GM21423 (cell line): Measurements from ENCODE around the gene SPRY2.
"Not testable (repeated sequence)": the region's sequence is repeated elsewhere in the genome, so short reads cannot be mapped to it uniquely, and the experiment has no call there.

Experiments
- ATAC-seq: cut with Tn5 transposase; IDR thresholded peaks from one replicate; pipeline ENCODE4 v1.9.1; 2021; ENCODE audit warnings: mild to moderate bottlenecking, moderate library complexity; ENCODE audit not compliant: unreplicated experiment

SPRY2 gene

DNA sequence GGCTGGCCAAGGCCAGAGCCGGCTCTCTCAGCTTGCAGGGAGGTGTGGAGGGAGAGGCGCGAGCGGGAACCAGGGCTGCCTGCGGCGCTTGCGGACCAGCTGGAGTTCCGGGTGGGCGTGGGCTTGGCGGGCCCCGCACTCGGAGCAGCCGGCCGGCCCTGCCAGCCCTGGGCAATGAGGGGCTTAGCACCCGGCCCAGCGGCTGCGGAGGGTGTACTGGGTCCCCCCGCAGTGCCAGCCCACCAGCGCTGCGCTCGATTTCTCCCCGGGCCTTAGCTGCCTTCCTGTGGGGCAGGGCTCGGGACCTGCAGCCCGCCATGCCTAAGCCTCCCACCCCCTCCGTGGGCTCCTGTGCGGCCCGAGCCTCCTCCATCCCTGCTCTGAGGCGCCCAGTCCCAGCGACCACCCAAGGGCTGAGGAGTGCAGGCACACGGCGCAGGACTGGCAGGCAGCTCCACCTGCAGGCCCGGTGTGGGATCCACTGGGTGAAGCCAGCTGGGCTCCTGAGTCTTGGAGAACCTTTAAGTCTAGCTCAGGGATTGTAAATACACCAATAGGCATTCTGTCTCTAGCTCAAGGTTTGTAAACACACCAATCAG, 14.7 kb upstream of the SPRY2 start:
- not testable (repeated sequence) for ATAC-seq

DNA sequence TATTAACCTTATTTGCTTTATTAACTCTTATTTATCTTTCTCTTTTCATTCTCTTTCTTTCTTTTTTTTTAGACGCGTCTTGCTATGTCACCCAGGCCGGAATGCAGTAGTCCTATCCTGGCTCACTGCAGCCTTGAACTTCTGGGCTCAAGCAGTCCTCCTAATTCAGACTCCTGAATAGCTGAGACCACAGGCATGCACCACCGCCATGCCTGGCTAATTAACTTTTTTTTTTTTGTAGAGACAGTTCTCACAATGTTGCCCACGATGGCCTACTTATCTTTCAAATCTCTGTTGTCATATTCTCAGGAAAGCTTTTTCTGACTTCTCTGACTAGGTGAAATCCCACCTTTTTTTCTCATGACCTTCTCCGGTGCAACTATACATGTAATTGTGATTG, 7.8 kb upstream of the SPRY2 start:
- no peak for ATAC-seq

DNA sequence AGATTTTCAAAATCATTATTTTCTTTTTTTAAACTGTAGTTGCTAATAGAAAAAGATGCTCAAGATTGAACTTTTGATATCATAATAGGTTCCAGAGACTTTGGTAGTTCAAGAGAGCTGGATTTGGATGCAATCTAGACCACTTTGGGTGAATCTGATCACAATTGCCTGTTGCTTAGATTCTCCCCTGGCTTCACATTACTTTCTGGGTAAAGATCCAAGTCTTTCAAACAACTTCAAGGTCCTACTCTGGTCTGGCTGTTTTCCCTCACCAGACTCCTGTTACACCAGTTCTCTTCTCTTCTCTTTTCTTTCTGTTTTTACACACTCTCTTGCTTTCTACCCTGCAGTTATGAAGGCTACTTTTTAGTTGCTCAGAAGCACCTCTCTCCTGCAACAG, 7.4 kb upstream of the SPRY2 start:
- no peak for ATAC-seq

DNA sequence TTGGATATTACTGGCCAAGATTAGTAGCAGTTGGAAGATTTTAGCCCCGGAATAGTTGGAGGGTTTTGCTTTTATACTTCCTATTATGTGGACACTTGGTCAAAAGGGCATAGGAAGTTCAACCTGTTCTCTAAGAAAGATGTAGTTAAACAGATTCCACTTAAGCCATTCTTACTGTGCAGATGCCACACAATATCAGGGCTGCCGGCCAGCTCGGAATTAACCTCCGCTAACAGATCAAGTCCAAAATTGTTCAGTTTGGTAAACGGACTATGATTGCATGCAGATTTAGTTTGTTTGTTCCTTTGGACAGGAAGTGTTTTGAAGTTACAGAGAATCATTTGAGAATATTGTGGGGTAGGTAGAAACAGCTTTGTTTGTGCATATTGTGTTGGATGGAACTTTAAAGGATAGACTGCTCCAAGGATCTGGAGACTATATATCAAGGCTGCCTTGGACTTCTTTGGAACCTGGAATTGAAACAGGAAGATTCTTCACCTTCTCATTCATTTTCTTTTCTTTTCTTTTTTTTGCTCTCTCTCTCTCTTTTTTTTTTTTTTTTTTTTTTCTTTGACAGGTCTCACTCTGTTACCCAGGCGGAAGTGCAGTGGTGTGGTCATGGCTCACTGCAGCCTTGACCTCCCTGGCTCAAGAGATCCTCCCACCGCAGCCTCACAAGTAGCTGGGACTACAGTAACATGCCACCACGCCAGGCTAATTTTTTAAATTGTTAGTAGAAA, 5.0 kb upstream of the SPRY2 start:
- ATAC-seq: no peak

DNA sequence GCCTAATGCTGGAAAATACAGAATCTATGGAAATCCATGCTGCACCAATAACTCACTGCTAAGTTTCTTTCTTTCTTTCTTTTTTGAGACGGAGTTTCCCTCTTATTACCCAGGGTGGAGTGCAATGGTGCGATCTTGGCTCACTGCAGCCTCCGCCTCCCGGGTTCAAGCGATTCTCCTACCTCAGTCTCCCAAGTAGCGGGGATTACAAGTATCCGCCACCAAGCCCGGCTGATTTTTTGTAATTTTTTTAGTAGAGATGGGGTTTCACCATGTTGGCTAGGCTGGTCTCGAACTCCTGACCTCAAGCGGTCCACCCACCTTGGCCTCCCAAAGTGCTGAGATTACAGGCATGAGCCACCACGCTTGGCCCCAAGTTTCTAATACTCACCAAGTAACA, 3.1 kb upstream of the SPRY2 start:
- ATAC-seq: not testable (repeated sequence)

DNA sequence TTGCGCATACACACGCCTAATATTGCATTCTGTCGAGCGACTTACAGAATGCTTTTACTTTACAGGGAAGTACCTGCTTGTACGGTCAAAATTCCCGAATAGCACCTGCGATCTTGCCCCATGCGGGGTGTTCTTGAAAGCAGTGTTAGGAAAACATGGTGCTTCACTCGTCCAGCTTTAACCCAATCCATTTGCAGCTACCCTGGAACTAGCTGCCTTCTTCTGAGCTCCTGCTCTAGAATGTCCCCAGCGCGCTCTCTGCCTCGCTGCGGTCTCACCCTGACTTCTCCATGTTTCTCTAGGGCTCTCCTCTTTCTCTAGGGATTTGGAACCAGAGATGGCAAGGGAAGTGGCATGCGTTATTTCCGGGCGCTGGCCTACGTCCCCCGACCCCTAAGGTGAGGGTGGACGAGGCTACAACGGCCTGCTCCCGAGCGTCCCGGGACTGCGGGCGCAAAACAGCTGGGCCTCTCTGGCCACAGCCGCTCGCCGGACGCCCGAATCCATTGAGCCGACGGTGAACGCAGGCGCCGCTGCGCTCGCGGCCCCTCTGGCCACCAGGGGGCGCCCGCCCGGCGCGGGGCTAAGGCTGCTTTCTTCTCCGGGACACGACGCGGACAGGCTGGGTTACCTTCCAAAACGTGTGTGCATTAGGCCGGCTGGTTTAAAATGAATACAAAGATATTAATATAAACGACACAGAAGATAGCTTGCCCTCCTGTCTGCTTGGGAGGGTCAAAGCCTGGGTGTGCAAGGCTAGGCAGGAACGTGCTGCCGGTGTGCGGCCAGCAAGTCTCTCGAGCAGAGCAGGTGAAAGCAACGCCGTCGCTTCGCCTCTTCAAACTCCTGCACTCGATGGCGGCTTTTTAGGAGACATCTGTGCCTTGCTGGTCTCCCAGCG, 1.8 kb upstream of the SPRY2 start:
- ATAC-seq: peak; percentile 43

DNA sequence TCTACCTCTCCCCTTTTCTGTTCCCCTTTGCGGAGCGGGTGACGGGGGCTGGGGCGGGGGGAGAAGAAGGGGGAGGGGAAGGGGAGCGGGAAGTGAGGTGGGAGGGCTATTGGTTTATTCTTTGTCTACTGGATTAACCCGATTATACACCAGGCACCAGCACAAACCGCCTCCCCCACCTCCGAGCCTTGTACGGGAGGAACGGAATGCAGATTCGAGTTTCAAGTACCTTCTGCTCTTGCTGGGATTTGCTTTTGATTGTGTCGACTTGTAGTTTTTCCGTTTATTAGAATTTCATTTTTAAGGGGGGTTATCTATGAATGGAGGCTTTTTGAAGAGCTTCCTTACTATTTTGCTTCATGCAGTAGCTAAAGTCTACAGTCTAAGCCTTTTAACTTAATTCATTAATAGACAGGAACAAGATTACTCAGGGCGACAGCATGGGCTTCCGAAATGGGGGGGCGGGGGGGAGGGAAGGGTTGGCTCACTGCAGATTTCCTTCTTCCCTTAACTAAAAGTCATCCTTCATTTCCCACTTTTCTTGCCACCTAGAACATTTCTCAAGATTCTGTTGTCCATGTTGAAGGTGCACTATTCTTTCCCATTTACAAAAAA, 937 bp upstream of the SPRY2 start:
- no peak for ATAC-seq

DNA sequence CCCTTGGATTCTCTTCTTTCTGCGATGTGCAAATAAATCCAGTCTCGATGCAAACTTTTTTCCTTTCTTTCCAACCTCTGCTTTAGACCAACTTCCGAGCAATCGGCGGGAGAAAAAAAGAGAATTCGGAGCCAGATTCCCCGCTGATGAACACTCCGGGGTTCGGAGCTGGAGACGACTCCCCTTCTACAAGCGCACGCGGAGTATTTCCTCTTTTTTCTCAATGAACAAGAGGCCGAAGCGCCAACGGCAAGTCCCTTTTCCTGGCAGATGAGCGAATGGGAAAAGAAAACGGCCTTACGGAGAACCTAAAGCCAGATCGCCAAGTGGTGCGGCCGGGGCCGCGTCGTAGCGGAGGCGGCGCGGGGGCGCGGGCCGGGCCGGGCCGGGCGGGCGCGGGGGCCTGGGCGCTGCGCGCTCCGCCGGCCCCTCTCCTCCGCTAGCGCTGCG, 250 bp downstream of the SPRY2 start:
- ATAC-seq: peak; percentile 22

DNA sequence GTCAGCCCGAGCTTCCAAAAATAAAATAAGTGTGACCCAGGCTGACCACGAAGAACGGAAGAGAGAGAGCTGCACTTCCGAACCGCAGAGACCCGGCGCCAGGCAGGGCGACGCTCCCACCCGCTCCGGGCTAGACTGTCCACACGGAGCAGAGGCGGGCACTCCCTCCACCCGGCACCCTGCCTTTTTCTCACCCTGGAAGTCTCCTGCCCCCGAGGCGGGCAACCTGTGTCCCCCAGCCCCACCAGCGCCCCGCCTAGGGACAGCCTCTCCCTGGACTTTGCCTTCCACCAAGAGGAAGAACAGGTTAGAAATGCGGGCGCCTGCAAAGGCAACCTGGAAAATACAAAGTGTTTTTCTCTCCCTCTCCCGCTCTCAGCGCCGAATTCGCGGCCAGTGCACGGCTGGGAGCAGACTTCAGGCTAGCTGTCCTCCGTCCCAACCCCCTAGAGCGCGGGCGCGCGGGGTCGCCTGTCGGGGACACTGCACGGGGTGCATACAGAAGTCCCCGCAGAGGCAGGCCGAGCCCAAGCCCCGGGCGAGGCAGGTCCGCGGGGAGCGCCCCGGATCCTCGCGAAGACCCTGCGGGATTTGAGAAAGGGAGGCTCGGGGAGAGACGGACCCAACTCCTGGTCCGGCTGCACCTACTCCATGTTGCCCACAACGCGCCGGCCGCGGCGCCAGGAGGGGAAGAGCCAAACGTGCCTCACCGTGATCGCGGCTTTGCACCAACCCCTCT, 845 bp downstream of the SPRY2 start:
- peak; percentile 20 for ATAC-seq

DNA sequence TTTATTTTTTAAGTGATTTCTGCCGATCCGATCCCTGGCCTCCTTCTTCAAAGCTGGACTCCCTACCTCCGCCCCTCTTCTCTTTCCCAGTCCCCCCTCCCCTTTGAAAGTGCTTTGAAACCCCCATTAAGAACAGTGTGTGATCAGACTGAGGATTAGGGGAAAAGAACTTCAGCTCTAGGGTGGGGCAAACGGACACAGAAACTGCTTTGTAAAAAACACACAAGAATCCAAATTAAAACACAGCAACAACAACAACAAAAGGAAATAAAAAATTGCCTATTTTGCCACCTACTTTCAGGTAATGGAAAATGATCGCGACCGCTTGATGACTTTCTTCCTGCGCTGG, 1.4 kb downstream of the SPRY2 start:
- no peak for ATAC-seq

DNA sequence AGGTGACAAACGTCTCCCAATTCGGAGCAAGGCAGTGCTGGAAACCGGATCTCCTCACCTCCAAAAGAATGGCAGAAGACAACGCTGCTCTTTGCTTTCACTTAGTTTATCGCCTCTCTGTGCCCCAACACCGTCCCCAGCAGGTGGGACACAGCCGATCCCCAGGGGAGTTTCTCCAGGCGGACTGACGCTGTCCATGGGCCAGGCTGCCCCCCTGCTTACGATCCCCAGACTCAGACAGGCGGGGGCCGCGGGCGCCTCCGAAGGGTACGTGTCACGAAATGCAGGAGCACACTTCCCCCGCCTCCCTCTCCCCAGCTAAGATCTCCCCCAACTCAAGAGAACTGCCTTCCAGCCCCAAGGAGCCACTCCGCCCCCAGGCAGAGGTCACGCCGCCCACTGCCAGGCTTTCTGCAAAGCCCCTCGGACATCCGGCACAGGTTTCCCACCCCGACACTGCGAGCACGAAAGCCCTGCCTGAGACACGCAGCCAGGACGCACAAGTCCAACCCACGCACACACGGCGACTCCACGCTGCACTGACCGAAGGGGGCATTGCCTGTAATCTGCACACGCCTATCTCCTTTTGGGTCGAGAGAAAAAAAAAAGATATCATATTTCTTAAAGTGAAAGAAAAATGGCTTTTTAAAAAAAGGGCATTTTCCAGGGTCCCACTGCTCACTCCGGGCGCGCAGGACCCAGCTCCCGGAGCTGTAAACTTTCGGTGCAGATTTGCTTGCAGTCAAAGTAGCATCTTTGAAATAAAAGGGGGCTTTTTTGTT, 2.0 kb downstream of the SPRY2 start:
- ATAC-seq: peak; percentile 20

DNA sequence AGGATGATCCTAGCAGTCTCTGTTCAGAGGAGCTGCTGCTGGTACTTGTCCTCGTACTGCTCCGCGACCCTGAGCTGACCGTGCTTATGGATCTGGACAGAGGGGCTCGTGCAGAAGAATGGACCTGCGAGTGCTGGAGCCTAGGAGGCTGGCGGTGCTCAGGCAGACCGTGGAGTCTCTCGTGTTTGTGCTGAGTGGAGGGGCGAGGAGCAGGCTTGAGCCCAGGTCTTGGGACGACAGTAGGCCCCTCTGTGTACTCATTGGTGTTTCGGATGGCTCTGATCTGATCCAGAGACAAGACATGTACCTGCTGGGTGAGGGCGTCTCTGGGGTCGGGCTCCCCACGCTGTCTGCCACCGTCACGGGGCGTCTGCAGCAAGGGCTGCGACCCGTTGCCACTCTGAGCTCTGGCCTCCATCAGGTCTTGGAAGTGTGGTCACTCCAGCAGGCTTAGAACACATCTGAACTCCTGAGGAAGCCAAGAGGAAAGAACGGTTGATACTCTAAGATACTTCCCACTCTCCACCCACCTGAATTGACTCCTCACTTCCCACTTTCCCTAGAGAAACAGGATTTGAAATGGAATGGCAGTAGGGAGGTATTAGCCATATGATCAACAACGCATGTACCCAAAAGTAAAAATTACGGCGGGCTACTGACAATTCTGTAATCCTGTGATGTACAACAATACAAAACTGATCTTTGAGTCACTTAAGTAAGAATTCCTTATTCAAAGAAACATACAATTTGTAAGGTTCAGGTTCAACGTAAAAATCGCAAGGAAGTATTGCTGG, 3.4 kb downstream of the SPRY2 start:
- no peak for ATAC-seq

DNA sequence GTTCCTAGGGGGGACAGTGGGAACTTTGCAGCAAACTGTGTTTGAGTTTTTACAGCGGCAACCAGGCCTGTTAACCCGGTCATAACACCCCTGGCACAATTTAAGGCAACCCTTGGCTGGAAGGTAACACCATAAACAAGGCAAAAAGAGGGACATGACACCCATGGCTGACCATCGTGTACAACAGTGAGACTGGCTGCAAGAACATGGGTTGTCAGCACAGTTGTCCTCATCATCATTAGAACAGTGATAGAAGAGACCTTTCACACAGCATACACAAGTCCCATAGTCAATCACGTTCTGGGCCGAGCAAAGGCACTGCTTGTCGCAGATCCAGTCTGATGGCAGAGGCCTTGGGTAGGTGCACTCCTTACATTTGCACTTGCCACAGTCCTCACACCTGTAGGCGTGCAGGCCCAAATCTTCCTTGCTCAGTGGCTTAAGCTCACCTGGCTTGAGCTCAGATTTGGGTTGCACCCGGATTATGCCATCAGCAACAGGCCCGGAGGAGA, 4.1 kb downstream of the SPRY2 start:
- no peak for ATAC-seq

DNA sequence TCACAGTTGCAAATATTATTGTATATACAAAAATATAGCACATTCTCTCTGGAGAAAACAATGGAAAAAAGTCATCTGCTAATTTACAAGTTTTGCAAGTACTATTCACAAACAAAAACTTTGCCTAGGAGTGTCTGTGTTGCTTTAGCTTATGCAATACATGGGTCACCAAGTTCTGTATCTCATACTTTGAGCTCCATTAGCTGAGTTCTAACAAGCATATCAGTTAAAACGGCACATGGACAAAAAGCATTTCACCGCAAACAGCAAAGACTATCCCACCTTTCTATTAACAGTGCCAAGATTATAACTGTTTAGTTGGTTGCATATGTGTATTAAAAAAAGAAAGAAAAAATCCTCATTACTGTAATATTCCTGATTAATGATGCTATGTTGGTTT, 4.6 kb downstream of the SPRY2 start:
- no peak for ATAC-seq

DNA sequence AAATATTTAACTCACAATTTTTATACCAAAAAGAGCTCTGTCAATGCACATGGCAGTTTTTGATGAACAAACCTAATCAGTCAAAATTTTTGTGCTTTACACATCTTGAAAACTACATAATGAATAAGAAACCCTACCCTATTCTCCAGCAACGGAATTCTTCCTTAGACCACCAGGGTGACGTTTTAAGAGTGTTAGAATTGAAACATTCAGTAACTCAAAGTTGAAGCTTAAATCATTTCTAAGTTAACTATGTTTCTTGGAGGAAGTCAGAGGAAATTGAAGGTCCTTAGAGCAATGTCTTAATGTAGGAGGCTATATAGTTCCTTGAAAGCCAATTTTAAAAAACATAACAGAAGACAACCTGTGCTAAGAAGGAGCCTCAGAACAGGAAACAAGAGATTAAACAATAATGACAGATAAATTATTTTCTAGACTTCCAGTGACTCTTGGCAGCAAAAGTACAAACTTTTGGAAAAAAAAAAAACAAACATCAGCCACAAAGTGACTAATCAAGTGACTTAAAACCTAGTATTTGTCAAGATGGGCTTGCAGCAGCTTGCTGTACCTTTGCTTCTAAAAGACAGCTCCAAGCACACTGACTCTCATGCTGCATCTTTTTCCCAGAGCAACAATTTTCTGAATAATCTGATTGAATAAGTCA, 6.2 kb downstream of the SPRY2 start:
- no peak for ATAC-seq

DNA sequence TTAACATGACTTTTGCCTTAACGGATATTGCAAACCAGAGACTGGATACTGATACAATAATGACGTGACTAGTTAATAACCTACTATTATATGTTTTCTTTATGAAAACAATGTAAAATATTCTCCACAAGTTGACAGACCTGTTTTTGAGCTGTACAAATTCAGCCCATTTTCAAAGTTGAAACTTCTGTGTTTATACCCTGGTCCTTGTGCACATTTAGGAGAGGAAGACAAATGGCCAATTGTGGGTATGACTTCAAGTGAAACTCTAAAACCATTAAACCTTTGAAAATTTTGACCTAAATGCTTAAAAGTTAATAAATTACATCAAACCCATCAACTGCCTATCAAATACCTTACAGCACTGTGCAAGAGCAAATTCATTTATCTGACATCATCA, 8.9 kb downstream of the SPRY2 start:
- ATAC-seq: no peak

DNA sequence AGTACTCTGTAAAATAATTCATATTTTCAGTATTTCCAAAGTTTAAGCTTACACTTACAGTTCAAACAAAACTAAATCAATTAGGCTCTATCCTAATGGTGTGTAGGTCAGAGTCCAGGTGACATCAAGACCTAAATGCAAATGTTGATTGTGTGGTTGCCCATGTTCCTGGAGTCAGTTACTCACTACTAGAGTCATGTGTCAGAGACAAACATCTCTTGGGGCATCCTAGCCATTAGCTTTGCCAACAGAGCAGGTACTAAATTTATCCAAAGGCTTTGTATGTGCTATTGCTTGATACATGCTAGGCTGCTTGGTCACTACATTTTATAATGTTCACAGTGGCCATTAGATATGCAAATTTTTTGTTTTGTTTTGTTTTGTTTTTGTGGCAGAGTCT, 11.7 kb downstream of the SPRY2 start:
- ATAC-seq: no peak

DNA sequence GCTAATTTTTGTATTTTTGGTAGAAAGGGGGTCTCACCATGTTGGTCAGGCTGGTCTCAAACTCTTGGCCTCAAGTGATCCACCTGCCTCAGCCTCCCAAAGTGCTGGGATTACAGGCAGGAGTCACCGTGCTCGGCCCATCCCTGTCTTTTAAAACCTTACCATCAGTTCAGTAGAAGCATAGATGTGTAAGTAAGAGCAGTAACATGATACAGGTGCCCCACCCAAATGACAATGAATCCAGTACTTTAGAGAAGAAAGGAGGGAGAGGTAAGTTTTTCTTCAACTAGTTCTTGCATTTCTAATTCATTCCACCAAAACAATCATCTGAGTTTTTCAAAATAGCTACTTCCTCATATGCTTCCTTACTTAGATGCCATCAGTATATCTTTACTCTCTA, 21.9 kb downstream of the SPRY2 start:
- no peak for ATAC-seq
